ENCODE results near the gene UROC1.
A peak's percentile ranks its signal among the peaks of the same experiment; 100 is the strongest.

UROC1 gene

DNA sequence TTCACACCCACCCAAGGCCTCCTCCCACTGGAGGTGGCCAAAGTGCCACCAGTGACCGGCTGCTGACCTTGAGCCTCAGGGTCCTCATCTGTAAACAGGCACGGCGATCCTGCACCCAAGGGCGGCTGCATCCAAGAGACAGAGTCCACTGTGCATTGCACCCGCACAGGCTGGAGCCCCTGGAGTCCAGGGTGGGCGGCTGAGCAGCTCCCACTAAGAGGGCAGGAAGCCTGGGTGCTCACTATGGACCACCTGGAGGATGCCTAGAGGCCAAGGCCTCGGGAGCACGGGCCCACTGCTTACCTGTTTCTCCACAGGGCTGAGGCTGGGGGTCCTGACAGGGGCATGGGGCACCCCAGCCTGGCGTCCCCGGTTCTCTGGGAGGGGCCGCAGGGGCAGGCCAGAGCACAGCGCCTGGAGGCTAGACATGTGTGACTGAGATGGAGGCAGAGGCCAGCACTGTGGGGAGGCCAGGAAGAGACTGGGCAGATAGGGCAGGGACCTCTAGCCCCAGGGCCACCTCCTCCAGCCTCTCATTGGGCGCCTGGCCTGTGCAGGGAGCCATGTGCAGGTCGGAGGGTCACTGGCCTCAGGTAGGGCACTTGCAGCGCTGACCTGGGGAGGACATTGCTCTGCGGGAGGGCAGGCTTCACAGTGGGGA lies at the start of gene UROC1:
UROC1 (minus strand) TSS at position 483 of the 661 bp plus-strand sequence; CDS start at position 429, 54 bp downstream.
- DNase-seq: no peak

DNA sequence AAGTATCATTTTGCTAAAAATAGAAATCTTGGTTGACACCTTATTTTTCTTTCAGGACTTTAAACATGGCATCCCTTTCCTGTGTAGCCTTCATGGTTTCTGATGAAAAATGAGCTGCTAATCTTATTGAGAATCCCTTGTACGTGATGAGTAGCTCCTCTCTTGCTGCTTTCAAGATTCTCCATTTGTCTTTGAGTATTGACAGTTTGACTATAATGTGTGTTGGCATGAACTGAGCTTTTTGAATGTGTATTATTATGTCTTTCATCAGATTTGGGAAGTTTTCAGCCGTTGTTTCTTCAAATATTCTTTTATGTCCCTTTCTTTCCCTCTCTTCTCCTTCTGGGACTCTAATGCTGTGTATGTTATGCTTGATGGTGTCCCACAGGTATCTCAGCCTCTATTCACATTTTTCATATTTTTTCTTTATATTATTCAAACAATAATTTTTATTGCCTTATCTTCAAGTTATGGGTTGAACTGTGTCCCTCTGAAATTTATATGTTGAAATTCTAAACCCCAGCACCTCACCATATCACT lies 45.2 kb upstream of the UROC1 start:
- DNase-seq: no peak

DNA sequence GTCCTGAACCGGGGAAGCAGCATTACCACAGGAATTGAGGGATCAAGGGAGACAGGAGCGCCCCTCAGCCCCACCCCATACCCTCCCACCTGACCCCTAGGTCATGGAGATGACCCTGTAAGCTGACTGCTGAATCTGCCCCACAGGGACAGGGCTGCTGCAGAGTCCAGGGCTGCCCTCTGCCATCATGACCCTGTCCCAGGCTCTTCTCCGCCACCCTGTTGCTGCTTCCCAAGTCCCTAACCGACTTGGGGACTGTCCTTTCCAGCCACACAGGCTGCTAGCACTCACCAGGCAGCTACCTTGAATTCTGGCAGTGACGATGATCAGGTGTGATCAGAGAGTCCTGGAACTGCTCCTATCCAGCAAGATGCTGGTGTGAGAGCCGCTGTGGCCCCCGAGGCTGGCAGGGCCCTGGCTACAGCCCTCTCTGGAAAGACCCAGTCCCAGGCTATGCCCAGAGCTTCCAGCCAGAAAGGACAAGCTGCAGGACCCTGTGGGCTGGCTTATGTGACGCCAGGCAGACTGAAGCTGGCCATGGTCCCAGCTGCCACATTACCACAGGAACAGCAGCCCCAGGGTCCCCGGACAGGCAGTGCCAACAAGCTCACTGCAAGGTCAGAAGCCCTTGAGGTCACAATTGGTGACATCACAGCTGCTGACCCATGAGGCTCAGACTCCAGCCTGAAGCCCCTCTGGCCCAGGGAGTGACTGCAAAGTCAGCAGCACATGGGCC lies 40.9 kb upstream of the UROC1 start, which contains the start of gene C3orf22:
C3orf22 (minus strand) TSS at position 597 of the 736 bp plus-strand sequence. CDS start 5,542 bp downstream, outside the sequence.
- peak; percentile 5 for DNase-seq

DNA sequence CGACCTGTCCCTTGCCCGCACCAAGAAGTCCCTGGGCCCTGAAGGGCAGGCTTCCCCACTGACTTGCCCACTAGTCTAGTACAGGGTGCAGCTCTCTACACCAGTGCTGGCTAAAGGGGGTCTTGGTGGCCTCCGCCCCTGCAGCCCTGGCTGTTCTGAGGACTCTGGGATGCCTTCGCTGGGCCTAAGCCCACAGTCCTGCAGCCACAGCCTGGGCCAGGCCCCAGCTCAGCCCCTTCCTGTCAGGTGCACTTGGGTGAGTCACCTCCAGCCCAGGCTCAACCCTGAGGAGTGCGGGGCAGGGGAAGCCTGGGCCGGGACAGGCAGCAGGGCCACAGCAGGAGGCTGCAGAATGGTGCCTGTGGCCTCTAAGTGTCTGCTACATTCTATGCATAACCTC lies 40.2 kb upstream of the UROC1 start:
- DNase-seq: no peak

DNA sequence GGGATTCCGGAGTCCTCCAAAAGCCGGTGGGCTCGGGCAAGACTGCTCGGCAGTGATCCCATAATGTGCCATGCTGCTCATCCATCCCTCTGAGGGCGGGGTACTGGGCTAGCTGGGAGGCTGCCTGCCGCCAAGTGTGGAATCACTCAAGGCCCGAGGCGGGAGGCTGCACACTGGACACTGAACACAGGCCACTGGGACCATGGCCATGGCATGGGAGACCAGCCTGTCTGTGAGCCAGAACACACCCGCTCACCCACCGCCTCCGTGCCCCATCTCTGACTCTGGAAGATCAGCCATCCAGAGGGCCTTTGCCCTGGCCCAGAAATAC lies 39.8 kb upstream of the UROC1 start:
- DNase-seq: peak; percentile 3

DNA sequence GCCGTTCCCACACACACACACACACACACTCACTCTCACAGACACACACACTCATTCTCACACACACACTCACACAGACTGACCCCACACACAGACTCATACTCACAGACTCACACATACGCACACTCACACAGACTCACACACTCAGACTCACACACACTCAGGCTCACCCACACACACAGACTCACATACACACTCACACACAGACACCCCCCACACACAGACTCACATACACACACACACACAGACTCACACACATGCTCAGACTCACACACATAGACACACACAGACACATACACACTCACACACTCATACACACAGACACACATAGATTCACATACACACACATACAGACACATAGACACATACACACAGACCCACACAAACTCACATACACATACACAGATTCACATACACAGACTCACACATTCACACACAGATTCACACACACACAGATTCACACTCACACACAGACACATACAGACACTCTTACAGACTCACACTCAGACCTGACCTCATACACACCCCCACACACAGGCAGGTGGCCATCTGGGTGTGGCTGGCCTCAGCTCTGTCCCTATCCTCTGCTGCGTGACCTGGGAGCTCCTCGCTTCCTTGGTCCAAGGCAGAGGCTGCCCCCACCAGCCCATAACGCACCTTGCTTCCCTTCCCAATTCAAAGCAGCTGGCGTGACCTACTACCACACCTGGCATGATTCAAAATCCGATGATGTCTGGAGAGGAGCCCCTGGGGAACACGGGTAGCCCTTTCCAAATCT lies 39.3 kb upstream of the UROC1 start:
- no peak for DNase-seq

DNA sequence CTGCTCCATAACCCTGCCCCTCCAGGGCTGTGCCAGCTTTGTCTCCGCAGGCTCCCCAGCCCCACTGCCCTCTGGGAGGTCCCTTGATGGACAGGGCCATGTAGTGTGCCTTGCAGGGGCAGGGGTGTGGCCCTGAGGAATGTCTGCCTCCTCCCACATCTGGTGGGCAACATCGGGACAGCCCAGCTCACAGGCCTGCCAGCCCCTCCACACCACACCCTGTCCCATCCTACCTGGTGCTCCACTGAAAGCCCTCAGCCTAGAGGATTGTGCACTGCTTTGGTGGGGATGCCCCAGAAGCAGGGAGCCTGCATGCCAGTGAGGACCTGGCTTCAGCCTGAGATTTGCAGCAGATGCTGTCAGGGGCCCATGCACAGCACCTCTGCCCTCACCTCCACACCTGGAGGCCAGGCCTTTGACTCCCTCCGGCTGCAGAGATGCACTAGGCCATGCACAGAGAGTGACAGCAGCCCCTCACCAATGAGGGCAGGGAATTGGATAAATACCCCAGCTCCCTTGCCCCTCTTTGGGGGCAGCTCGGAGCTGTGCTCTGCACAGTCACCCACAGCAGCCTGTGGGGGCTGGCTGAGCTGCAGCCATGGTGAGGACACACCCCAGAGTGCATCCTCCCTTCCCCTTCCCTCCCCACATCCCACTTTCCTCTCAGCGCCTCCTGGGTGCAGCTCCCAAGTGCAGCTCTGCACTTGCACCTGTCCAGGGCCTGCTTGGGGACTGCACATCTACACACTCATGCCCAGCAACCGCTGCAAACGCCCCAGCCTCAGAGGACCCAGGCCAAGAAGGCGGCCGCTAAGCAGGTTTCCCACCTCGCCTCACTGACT lies 38.4 kb upstream of the UROC1 start:
- DNase-seq: peak; percentile 5

DNA sequence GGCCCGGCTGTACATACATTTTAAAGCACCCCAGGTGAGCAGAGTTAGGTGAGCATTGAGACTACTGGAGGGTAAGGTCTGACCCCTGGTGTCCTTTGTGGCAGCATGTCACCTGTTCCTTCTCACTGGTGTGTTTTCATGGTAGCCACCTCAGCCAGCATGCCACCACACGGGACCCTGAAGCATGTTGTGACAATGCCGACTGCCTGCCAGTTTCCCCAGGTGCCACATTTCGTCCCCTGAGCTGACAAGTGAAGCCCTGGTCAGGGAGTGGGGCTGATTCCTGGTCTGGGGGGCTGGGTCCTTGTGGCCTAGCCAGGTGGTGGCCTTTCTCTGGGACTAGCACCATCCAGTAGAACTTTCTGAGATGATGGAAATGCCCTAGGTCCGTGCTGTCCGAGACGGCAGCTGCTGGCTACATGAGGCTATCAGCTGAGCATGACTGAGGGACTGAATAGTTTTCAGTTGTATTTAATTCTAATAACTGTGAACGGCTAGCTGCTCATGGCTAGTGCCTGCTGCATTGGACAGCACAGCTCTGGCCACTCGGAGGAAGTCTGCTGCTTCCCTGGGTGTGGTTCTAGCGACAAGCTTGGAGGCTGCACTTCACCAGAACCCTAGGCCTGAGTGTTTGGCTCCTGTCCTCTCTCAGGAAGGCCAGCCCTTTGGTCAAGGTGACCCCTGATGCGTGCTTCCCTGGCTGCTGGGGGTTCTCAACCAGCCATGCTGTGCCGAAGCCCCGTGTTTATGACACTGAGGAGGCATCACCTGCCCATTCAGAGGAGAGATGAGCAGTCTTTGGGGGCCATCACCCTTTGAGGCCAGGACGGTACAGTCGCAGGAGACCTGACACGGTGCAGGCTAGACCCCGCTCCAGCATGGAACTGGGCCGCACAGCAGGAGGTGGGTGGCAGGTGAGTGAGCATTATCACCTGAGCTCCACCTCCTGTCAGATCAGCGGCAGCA lies 37.3 kb upstream of the UROC1 start:
- DNase-seq: peak; percentile 4

DNA sequence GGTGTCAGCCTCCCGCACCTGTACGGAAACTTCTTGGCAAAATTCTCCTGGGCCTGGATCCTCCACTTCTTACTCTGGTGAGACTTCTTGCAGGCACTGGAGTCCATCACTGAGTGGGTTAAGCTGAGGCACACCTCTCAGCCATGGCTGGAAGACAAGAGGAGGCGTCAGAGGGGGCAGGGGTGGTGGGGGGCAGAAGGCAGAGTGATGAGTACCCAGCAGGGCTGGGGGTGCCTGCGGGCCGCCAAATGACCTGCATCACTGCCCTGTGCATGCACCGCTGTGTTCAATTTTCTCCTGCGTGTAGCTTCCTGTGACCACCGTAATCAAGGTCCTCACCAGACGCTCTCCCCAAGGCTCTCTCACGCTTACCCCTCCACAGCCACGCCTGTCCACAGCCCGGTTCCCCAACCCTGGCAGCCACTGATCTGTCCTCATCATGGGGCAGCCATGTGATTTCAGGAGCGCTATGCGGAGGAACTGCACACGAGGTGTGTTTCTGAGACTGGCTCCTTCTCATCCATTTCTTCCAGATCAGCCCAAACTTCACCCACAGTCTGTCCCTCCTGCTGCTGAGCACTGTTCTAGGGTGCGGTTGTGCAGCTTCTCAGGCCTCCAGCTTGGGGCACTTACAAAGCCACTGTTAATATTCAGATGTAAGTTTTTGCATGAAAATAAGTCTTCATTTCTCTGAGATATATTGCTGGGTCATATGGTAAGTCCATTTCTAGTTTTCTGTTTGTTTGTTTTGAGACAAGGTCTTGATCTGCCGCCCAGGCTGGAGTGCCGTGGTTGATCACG lies 35.9 kb upstream of the UROC1 start:
- DNase-seq: peak; percentile 5

DNA sequence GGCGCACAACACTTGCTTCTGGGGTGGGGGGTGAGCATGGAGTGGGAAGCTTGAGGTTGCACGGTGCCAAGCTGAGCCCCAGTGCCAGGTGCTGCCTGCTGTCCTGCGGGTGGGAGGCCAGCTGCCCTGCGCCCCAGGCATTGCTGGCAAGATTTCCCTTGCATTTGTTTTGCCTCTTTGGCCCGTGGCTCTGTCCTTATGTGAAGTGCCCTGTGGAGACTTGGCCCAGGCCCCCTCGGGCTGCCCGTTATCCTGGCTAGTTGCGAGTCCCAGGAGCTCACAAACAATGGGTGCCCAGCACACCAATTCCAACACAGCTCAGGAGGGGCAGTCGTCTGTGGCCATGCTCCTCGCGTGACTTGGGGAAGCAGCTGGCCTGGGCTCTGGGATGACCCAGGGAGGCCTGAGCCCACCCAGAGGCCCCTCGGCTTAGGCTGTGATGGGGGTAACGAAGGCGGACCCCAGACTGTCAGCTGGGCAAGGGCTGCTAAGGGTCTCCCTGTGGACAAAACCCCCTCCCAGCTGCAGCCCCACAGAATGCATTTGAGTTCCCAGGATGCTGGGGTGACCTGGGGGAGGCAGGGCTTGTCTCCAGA lies 35.2 kb upstream of the UROC1 start:
- DNase-seq: peak; percentile 1

DNA sequence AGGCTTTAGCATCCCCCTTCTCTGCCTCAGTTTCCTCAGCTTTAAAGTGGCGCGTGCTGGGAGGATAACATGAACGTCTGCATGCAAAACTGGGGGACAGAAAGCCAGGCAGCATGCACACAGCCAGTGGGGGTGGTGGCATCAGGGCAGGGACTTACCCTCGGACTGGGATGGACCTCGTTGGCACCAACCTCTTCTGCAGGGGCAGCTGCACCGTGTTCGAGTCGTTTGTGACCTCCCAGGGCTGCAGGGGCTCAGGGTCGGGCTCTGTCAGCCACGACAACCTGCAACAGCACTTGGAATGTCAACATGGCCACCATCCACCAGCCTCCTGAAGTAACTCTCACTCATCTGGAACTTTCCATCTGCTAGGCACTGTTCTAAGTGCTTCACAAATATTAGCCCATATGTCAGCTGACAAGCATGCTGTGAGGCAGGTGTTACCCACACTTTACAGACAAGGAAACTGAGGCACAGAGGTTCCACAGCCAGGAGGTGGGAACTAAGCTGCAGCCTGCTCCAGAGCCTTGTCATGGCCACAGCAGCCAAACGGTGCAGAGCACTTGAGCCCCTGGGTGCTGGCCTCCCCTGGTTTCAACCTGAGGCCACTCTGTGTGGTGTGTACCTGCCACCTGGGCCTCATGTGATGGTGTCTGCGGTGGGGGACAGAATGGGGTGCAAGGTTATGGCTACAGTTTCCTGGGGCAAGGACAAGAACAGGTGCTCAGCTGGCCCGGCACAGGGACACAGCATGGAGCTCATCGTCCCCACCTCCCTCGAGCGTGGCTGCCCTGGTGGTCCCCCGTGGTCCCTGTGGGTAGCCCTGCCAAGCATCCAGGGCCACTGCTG lies 34.5 kb upstream of the UROC1 start:
- peak; percentile 5 for DNase-seq

DNA sequence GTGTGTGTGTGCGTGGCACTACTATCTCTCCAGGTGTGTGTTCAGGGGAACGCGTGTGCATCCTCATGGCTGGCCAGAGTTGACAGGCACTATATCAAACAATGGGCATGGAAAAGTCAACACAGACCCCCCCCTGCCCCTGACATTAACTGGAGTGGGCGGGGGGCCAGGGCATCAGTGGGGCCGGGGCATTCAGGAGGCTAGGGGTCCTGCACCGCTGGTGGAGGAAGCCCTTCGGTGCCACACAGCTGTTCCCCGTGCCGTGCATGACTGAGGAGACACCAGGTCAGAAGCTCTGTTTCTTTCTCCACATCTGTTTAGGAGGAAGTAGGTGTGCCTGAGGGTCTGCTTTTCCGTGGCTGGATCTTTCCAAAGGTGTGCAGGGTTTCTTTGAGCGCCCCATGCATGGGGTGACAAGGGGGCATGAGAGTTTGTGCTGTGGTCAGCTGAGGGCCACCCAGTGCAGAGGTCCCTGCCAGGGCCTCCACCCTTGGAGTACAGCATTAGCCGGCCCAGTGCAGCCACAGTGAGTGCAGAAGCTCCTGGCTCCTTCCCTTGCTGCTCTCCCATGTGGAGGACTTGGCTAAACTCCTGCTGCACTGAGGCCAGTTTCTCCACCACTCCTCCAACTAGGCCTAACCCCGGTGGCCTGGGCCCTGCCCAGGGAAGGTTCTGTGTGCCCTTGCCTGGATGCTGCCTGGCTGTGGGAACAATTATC lies 33.7 kb upstream of the UROC1 start:
- peak; percentile 1 for DNase-seq

DNA sequence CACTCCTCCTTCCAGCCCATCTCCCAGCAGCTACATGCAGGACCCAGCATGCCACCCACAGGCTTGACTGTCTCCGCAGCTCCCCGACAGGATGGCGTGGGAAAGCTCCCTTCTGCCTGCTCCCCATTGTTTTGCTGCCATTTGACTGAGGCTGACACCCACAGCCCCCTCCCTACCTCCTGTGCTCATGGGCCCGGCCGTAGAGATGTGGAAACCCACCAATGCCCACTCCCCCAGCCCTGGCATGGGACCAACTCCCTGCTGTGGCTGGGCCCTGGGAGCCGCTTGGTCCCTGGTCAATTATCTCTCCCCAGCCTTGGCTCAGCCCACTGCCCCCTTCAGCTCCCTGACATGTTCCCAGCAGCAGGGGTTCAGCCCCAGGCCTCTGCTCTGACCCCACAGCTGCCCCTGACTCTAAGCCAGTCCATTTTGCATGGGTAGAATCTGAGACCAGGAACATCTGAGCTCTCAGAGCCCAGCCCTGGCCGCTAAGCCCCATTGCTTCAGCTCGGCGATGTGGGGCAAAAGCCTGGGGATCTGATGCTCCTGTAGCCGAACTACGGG lies 33.0 kb upstream of the UROC1 start:
- peak; percentile 6 for DNase-seq

DNA sequence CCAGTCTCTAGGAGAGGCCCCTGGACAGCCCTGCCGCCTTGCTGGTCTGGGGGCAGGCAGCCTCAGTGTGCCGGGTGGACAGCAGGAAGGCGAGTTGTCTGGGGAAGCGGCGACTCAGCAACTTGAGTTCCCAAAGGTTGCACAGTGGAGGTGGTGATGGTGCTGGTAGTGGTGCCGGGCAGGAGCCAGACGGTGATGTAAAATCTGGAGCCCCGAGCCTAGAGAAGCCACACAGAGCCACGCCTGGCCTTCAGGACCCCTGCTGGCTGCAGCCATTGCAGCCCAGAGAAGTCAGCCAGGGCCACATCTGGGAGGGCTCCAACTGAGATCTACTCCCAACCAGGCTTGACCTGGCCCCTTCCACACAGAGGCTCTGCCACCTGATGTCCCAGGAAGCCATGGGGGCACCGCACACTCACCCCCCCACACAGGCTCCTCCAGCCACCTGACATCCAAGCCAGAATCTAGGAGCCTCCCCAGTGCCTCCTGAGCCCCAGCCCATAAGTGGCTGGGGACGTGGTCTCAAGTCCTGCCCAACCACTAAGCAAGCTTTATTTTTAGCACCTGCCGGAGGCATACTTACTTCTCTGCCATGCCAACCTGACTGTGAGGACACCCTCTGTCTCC lies 32.4 kb upstream of the UROC1 start:
- DNase-seq: no peak

DNA sequence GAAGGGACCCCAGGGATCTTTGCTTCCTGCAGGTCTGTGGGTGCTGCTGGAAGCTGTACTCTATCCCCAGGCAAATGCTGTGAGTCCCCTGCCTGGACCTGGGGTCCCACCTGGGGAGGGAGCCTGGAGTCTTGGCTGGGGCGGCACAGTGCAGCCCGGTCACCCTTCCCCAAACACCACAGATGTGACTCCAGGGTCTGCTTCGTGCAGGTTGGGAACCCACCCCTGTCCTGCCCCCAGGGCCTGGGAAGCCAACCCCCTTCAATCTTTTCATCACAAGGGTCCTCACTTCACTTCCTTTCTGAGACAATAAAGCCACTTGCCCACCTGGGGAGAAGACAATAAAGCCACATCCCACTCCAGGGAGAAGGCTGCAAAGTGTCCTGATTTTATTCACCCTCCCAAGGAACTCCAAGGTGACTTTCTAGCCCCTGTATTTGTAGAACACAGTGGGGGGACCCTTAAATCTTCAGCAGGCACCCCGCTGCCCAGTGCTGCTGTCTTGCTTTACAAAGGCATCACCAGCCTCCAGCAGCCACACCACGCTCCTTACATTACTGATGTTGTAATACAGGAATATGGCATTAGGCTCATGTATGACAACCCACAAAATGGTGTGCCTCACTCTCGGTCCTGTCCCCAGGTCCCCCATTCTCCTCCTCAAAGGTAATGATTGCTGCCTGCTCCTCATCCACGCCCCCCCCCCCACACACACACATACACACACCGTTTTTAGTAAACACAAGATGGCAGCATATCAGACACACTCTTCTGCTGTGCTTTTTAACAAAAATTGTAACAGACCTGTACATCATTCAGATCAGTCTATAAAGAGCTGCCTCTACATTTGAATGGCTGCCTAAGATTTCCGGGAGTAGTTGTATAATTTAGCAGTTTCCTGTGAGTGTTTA lies 31.2 kb upstream of the UROC1 start:
- DNase-seq: no peak

DNA sequence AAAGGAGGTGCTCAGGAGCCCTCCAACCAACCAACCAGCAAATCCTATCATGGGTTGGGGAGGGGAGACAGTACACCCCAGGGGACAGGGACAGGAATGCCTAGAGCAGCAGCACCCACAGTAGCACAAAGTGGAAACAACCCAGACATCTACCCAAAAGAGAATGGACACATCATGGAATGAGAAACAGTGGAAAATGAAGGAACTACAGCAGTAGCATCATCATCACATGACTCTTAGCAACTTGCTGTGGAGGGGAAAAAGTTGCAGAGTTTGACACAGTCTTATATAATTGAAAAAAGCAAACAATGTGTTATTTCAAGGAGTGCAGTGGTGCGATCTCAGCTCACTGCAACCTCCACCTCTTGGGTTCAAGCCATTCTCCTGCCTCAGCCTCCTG lies 30.1 kb upstream of the UROC1 start:
- no peak for DNase-seq
